WTC11 (cell line): ENCODE results near the gene WNT16. TPM values are rescaled to one million over a fixed set of nuclear protein-coding genes. Genes with fewer than 3 reads are reported as not detected.
"Not testable (repeated sequence)": the region's sequence is repeated elsewhere in the genome, so short reads cannot be mapped to it uniquely, and the experiment has no call there.

Experiments
- ATAC-seq: fragments of 200-7000 bp; cut with Tn5 transposase; 2 replicates; pipeline ENCODE4 v1.10.0; 2021; ENCODE audit warnings: mild to moderate bottlenecking, moderate library complexity
- CTCF ChIA-PET: fragments of 300-600 bp; sonication (Branson Sonifier 250); formaldehyde crosslinking; loops from one replicate; lab custom pipeline; 2021; ENCODE audit warnings: antibody characterized with exemption; lab: Charles Lee
- POLR2A ChIA-PET: fragments of 350-600 bp; sonication (Branson Sonifier 250); formaldehyde crosslinking; loops from one replicate; lab custom pipeline; 2021; ENCODE audit warnings: antibody characterized with exemption; lab: Charles Lee
- DNase-seq: peaks from one replicate; pipeline ENCODE4 v3.0.0; 2021; ENCODE audit warnings: low spot score
- H3K27ac Mint-ChIP-seq: 2 replicates; pipeline ENCODE4 v1.8.0; 2021; ENCODE audit warnings: mixed read lengths
- H3K27me3 Mint-ChIP-seq: 2 replicates; pipeline ENCODE4 v1.8.0; 2021; ENCODE audit warnings: low read depth, mild to moderate bottlenecking, moderate library complexity, mixed read lengths
- H3K36me3 Mint-ChIP-seq: 2 replicates; pipeline ENCODE4 v1.8.0; 2021; ENCODE audit warnings: mixed read lengths
- H3K4me1 Mint-ChIP-seq: 2 replicates; pipeline ENCODE4 v1.8.0; 2022; ENCODE audit warnings: mixed read lengths
- H3K4me3 Mint-ChIP-seq: 2 replicates; pipeline ENCODE4 v1.8.0; 2021; ENCODE audit warnings: mild to moderate bottlenecking, moderate library complexity, mixed read lengths
- H3K9me3 Mint-ChIP-seq: 2 replicates; pipeline ENCODE4 v1.8.0; 2021; ENCODE audit warnings: mixed read lengths
- CDX4 ChIP-seq: fragments of 250-450 bp; sonication (Bioruptor Pico); IDR thresholded peaks from 2 replicates; pipeline ENCODE4 v1.9.0; 2021; ENCODE audit warnings: moderate library complexity, mild to moderate bottlenecking, inconsistent platforms, borderline replicate concordance
- CREM ChIP-seq: sonication (generic); formaldehyde crosslinking; IDR thresholded peaks from 2 replicates; pipeline ENCODE4 v1.8.1; 2022; ENCODE audit warnings: mild to moderate bottlenecking, missing genetic modification reagents, moderate library complexity
- E2F4 ChIP-seq: sonication (generic); formaldehyde crosslinking; IDR thresholded peaks from 2 replicates; pipeline ENCODE4 v1.8.1; 2022; ENCODE audit warnings: low read depth, mild to moderate bottlenecking, moderate library complexity, missing genetic modification reagents, borderline replicate concordance
- ELF4 ChIP-seq: sonication (generic); formaldehyde crosslinking; IDR thresholded peaks from 2 replicates; pipeline ENCODE4 v1.8.1; 2022; ENCODE audit warnings: low read depth, mild to moderate bottlenecking, moderate library complexity, missing genetic modification reagents
- HMGA2 ChIP-seq: fragments of 250-450 bp; sonication (Bioruptor Pico); IDR thresholded peaks from 2 replicates; pipeline ENCODE4 v1.4.0; 2021; ENCODE audit warnings: mild to moderate bottlenecking, moderate library complexity
- KAT7 ChIP-seq: sonication (generic); formaldehyde crosslinking; IDR thresholded peaks from 2 replicates; pipeline ENCODE4 v1.8.1; 2023; ENCODE audit warnings: missing genetic modification reagents, mild to moderate bottlenecking, borderline replicate concordance
- NFE2L1 ChIP-seq: sonication (generic); formaldehyde crosslinking; IDR thresholded peaks from 2 replicates; pipeline ENCODE4 v1.8.1; 2023; ENCODE audit warnings: missing genetic modification reagents
- NR3C1 ChIP-seq: sonication (generic); formaldehyde crosslinking; conservative IDR thresholded peaks from 2 replicates; pipeline ENCODE4 v1.8.1; 2023; ENCODE audit warnings: low read depth, mild to moderate bottlenecking, missing genetic modification reagents
- OVOL2 ChIP-seq: fragments of 250-450 bp; sonication (Bioruptor Pico); IDR thresholded peaks from 2 replicates; pipeline ENCODE4 v1.9.0; 2021; ENCODE audit warnings: mild to moderate bottlenecking, borderline replicate concordance
- PREB ChIP-seq: sonication (generic); formaldehyde crosslinking; IDR thresholded peaks from 2 replicates; pipeline ENCODE4 v1.8.1; 2022; ENCODE audit warnings: mild to moderate bottlenecking, missing genetic modification reagents, moderate library complexity, borderline replicate concordance
- TCF7 ChIP-seq: sonication (generic); formaldehyde crosslinking; IDR thresholded peaks from 2 replicates; pipeline ENCODE4 v1.8.0; 2022; ENCODE audit warnings: mild to moderate bottlenecking, low read depth, missing genetic modification reagents, moderate library complexity
- TEAD1 ChIP-seq: sonication (generic); formaldehyde crosslinking; IDR thresholded peaks from 2 replicates; pipeline ENCODE4 v1.8.0; 2022; ENCODE audit warnings: mild to moderate bottlenecking, missing genetic modification reagents
- ZNF121 ChIP-seq: sonication (generic); formaldehyde crosslinking; IDR thresholded peaks from 2 replicates; pipeline ENCODE4 v1.8.0; 2023; ENCODE audit warnings: missing genetic modification reagents
- ZNF263 ChIP-seq: sonication (generic); formaldehyde crosslinking; IDR thresholded peaks from 2 replicates; pipeline ENCODE4 v1.8.1; 2022; ENCODE audit warnings: low read depth, mild to moderate bottlenecking, moderate library complexity, missing genetic modification reagents
- ZNF416 ChIP-seq: fragments of 250-450 bp; sonication (Bioruptor Pico); IDR thresholded peaks from 2 replicates; pipeline ENCODE4 v1.9.0; 2021; ENCODE audit warnings: mild to moderate bottlenecking, inconsistent platforms
- ZNF532 ChIP-seq: fragments of 250-450 bp; sonication (Bioruptor Pico); IDR thresholded peaks from 2 replicates; pipeline ENCODE4 v1.9.0; 2021; ENCODE audit warnings: mild to moderate bottlenecking, borderline replicate concordance
- total RNA-seq: library from RNA; stranded (reverse); gene quantifications from 3 replicates; pipeline ENCODE4 v1.2.3, GENCODE V29; 2021

Gene WNT16
- total RNA-seq, 1 experiment from 2014 or later = 0.33 TPM

GRCh38 chr7:121313220-121313792 is 15.5 kb upstream of the WNT16 start:
- no peak for ATAC-seq
- H3K4me3 Mint-ChIP-seq = no peak overlapping the region

GRCh38 chr7:121313793-121314676 is 14.8 kb upstream of the WNT16 start:
- ATAC-seq (no peak), DNase-seq (no peak)
- Mint-ChIP-seq H3K27me3 (no peaks in the 10 kb centered on the region), H3K36me3 (no peaks in the 10 kb centered on the region), H3K4me1 (no peaks in the 10 kb centered on the region), H3K27ac (no peak overlapping the region), H3K4me3 (no peak overlapping the region), H3K9me3 (peaks cover 15% of the 10 kb centered on the region)
- ChIA-PET CTCF (no interaction called here), POLR2A (no interaction called here)
- TF ChIP-seq CDX4 (CRISPR knock-in tag) (no peak), OVOL2 (CRISPR knock-in tag) (no peak), ZNF121 (CRISPR knock-in tag) (no peak), NFE2L1 (CRISPR knock-in tag) (no peak), HMGA2 (CRISPR knock-in tag) (no peak), ELF4 (CRISPR knock-in tag) (no peak), ZNF416 (CRISPR knock-in tag) (no peak), E2F4 (CRISPR knock-in tag) (no peak), ZNF263 (CRISPR knock-in tag) (no peak), NR3C1 (CRISPR knock-in tag) (no peak), KAT7 (CRISPR knock-in tag) (no peak), PREB (CRISPR knock-in tag) (no peak), ZNF532 (CRISPR knock-in tag) (no peak)

More at GRCh38 chr7:121313220-121313792, 15.5 kb upstream of the WNT16 start:
- CTCF ChIA-PET = no interaction called here
- no peak for DNase-seq
- TF ChIP-seq TCF7 = no peak
- TF ChIP-seq TEAD1 = no peak
- no peak for TF ChIP-seq CREM
- Mint-ChIP-seq H3K27me3 (no peaks in the 10 kb centered on the region), H3K36me3 (no peaks in the 10 kb centered on the region), H3K27ac (no peak overlapping the region), H3K9me3 (peaks cover 15% of the 10 kb centered on the region), H3K4me1 (no peaks in the 10 kb centered on the region)
- POLR2A ChIA-PET = no interaction called here

- H3K27ac Mint-ChIP-seq, H3K4me1 Mint-ChIP-seq, DNase-seq, CTCF ChIA-PET, ATAC-seq, H3K36me3 Mint-ChIP-seq, POLR2A ChIA-PET, H3K27me3 Mint-ChIP-seq, H3K9me3 Mint-ChIP-seq, H3K4me3 Mint-ChIP-seq: not testable (repeated sequence)
Measured at GRCh38 chr7:121315170-121315569, 13.6 kb upstream of the WNT16 start.
